HCT116 (cell line): Measurements from ENCODE around the gene ST6GALNAC5. TPM values are rescaled to one million over a fixed set of nuclear protein-coding genes. Genes with fewer than 3 reads are reported as not detected.

ENCODE experiments used
- ATAC-seq: fragments of 200-7000 bp; cut with Tn5 transposase; 2 replicates; pipeline ENCODE4 v1.9.1; 2020; ENCODE audit warnings: mild to moderate bottlenecking, moderate library complexity
- BruUV-seq: library from RNA; stranded (reverse); fragments of 400-500 nt; replicated peaks from 2 replicates; lab custom pipeline; 2021; lab: Mats Ljungman, UMichigan
- CTCF ChIA-PET: fragments of 300-600 bp; sonication (Branson Sonifier 250); formaldehyde crosslinking; loops from one replicate; lab custom pipeline; 2021; ENCODE audit warnings: antibody characterized with exemption; lab: Charles Lee
- POLR2A ChIA-PET: fragments of 300-600, 350-600 bp; sonication (Branson Sonifier 250); formaldehyde crosslinking; loops from one replicate; lab custom pipeline; 2021; ENCODE audit warnings: antibody characterized with exemption; lab: Charles Lee
- RAD21 ChIA-PET, 2 experiments: fragments of 300-600 bp; sonication (Branson Sonifier 250); formaldehyde crosslinking; loops; one replicate each; lab custom pipeline; 2023; ENCODE audit warnings: low total read pairs in 2 of 2; ENCODE audit not compliant: uncharacterized antibody in 2 of 2, unreplicated experiment in 2 of 2, low non-redundant PET in 1 of 2; lab: Charles Lee
- DNase-seq: peaks from one replicate; pipeline ENCODE4 v3.0.0-alpha.2; 2010; ENCODE audit warnings: low read depth, low spot score
- H2AFZ ChIP-seq: fragments of 200-600 bp; shearing (Covaris generic), sonication (generic); 2 replicates; pipeline ENCODE4 v1.6.1; 2017; ENCODE audit warnings: low read depth, mixed run types, mixed read lengths, antibody characterized with exemption, low read length; ENCODE audit not compliant: poor library complexity, severe bottlenecking
- H3K27ac ChIP-seq: 2 replicates; pipeline ENCODE4 v1.5.1; 2012; ENCODE audit warnings: low read depth, low read length
- H3K27me3 ChIP-seq: fragments of 200-600 bp; sonication (generic); 2 replicates; pipeline ENCODE4 v1.6.1; 2016; ENCODE audit warnings: mixed run types, low read length, mixed read lengths; ENCODE audit not compliant: insufficient read depth
- H3K36me3 ChIP-seq, 2 experiments: fragments of 200-500 bp in 1 of 2; fragments of 200-600 bp in 1 of 2; sonication (Bioruptor generic) in 1 of 2; sonication (generic) in 1 of 2; 2 replicates each; pipeline versions ENCODE4 v1.5.1 to v1.6.1; 2014 to 2016; ENCODE audit warnings: low read length in 2 of 2, inconsistent platforms in 1 of 2, mixed read lengths in 1 of 2, mixed run types in 1 of 2; ENCODE audit not compliant: insufficient read depth in 2 of 2, control insufficient read depth in 1 of 2
- H3K4me1 ChIP-seq, 2 experiments: fragments of 200-600 bp in 1 of 2; sonication (generic) in 1 of 2; 2 replicates each; pipeline versions ENCODE4 v1.5.1 to v1.6.1; 2012 to 2017; ENCODE audit warnings: low read length in 2 of 2, inconsistent platforms in 1 of 2, mild to moderate bottlenecking in 1 of 2, mixed read lengths in 1 of 2, mixed run types in 1 of 2, moderate library complexity in 1 of 2; ENCODE audit not compliant: insufficient read depth in 2 of 2, control insufficient read depth in 1 of 2
- H3K4me2 ChIP-seq: fragments of 200-600 bp; sonication (generic); 2 replicates; pipeline ENCODE4 v1.6.1; 2017; ENCODE audit warnings: mixed run types, low read length, mixed read lengths
- H3K4me3 ChIP-seq, 2 experiments: fragments of 200-600 bp in 1 of 2; sonication (generic) in 1 of 2; replicated peaks in 1 of 2; 2 replicates each; pipeline ENCODE4 v1.5.1; 2011 to 2016; ENCODE audit warnings: low read length in 2 of 2, control low read depth in 1 of 2, low read depth in 1 of 2, mild to moderate bottlenecking in 1 of 2, mixed read lengths in 1 of 2, mixed run types in 1 of 2
- H3K79me2 ChIP-seq: fragments of 200-600 bp; sonication (generic); 2 replicates; pipeline ENCODE4 v1.6.1; 2017; ENCODE audit warnings: mild to moderate bottlenecking, mixed run types, low read length, moderate library complexity, mixed read lengths; ENCODE audit not compliant: insufficient read depth
- H3K9ac ChIP-seq: fragments of 200-600 bp; sonication (generic); 2 replicates; pipeline ENCODE4 v1.6.1; 2016; ENCODE audit warnings: low read length, mixed read lengths
- H3K9me2 ChIP-seq: fragments of 200-600 bp; sonication (generic), shearing (Covaris generic); 2 replicates; pipeline ENCODE4 v1.6.1; 2017; ENCODE audit warnings: mixed run types, mild to moderate bottlenecking, moderate library complexity; ENCODE audit not compliant: insufficient read depth
- H3K9me3 ChIP-seq, 2 experiments: fragments of 200-500 bp in 1 of 2; fragments of 200-600 bp in 1 of 2; sonication (Bioruptor generic) in 1 of 2; sonication (generic) in 1 of 2; 2 replicates each; pipeline ENCODE4 v1.6.1; 2014 to 2017; ENCODE audit warnings: low read length in 2 of 2, mixed read lengths in 2 of 2, inconsistent platforms in 1 of 2, low read depth in 1 of 2, mild to moderate bottlenecking in 1 of 2, mixed run types in 1 of 2, moderate library complexity in 1 of 2; ENCODE audit not compliant: control insufficient read depth in 1 of 2, insufficient read depth in 1 of 2
- H4K20me1 ChIP-seq: fragments of 200-600 bp; sonication (generic), shearing (Covaris generic); 2 replicates; pipeline ENCODE4 v1.6.1; 2017; ENCODE audit warnings: mixed run types, mild to moderate bottlenecking, moderate library complexity; ENCODE audit not compliant: insufficient read depth
- ELF1 ChIP-seq: IDR thresholded peaks from 2 replicates; pipeline ENCODE4 v1.6.1; 2012; ENCODE audit warnings: low read depth, borderline replicate concordance
- EZH2 ChIP-seq: fragments of 200-600 bp; sonication (generic); IDR thresholded peaks from 2 replicates; pipeline ENCODE4 v1.6.1; 2017; ENCODE audit warnings: antibody characterized with exemption, mixed run types
- EZH2phosphoT487 ChIP-seq: fragments of 200-600 bp; IDR thresholded peaks from 2 replicates; pipeline ENCODE4 v1.6.1; 2018; ENCODE audit warnings: antibody characterized with exemption, borderline replicate concordance
- FOSL1 ChIP-seq: IDR thresholded peaks from 2 replicates; pipeline ENCODE4 v1.6.1; 2012; ENCODE audit warnings: low read depth
- JUND ChIP-seq: IDR thresholded peaks from 2 replicates; pipeline ENCODE4 v1.6.1; 2012
- POLR2A ChIP-seq: IDR thresholded peaks from 2 replicates; pipeline ENCODE4 v1.7.0; 2011; ENCODE audit warnings: borderline replicate concordance; ENCODE audit not compliant: insufficient read depth, insufficient read length; ENCODE audit errors: extremely low read depth
- RAD21 ChIP-seq: IDR thresholded peaks from 2 replicates; pipeline ENCODE4 v1.6.1; 2012; ENCODE audit warnings: low read depth, mild to moderate bottlenecking
- SIN3A ChIP-seq: IDR thresholded peaks from 2 replicates; pipeline ENCODE4 v1.6.1; 2012; ENCODE audit warnings: low read depth
- SP1 ChIP-seq: IDR thresholded peaks from 2 replicates; pipeline ENCODE4 v1.6.1; 2012; ENCODE audit warnings: low read depth
- ZFX ChIP-seq: fragments of 450-650 bp; IDR thresholded peaks from 2 replicates; pipeline ENCODE4 v1.6.1; 2017
- ZNF274 ChIP-seq: fragments of 200-500 bp; sonication (Bioruptor generic); IDR thresholded peaks from 2 replicates; pipeline ENCODE4 v1.6.1; 2014; ENCODE audit warnings: mild to moderate bottlenecking, low read depth, low read length, inconsistent platforms
- intact Hi-C: fragments of 100-400 bp; cut with micrococcal nuclease; formaldehyde crosslinking; loops from 2 replicates; pipeline ENCODE4 v1.10.0; 2022
- total RNA-seq: library from RNA; stranded (reverse); gene quantifications from one replicate; pipeline ENCODE4 v1.2.1, GENCODE V29; 2021; ENCODE audit not compliant: unreplicated experiment
- TF ChIP-seq, protein P1 (sequence below): IDR thresholded peaks from 2 replicates; pipeline ENCODE4 v1.6.1; 2012; ENCODE audit warnings: low read depth
- TF ChIP-seq, protein P2 (sequence below): IDR thresholded peaks from 2 replicates; pipeline ENCODE4 v1.6.1; 2011; ENCODE audit warnings: mild to moderate bottlenecking, low read length, moderate library complexity; ENCODE audit not compliant: insufficient replicate concordance; ENCODE audit errors: extremely low read depth

Gene ST6GALNAC5
- total RNA-seq, 1 experiment from 2014 or later: 1.2 TPM

- TF ChIP-seq, protein P1, sequence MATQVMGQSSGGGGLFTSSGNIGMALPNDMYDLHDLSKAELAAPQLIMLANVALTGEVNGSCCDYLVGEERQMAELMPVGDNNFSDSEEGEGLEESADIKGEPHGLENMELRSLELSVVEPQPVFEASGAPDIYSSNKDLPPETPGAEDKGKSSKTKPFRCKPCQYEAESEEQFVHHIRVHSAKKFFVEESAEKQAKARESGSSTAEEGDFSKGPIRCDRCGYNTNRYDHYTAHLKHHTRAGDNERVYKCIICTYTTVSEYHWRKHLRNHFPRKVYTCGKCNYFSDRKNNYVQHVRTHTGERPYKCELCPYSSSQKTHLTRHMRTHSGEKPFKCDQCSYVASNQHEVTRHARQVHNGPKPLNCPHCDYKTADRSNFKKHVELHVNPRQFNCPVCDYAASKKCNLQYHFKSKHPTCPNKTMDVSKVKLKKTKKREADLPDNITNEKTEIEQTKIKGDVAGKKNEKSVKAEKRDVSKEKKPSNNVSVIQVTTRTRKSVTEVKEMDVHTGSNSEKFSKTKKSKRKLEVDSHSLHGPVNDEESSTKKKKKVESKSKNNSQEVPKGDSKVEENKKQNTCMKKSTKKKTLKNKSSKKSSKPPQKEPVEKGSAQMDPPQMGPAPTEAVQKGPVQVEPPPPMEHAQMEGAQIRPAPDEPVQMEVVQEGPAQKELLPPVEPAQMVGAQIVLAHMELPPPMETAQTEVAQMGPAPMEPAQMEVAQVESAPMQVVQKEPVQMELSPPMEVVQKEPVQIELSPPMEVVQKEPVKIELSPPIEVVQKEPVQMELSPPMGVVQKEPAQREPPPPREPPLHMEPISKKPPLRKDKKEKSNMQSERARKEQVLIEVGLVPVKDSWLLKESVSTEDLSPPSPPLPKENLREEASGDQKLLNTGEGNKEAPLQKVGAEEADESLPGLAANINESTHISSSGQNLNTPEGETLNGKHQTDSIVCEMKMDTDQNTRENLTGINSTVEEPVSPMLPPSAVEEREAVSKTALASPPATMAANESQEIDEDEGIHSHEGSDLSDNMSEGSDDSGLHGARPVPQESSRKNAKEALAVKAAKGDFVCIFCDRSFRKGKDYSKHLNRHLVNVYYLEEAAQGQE: no peak
- no peak for TF ChIP-seq ZFX
- TF ChIP-seq, all 23 proteins: peak for 0
Measured at GRCh38 chr1:76843821-76844464, 23.3 kb upstream of the ST6GALNAC5 start (continued).

- Histone ChIP-seq H3K27me3 (no peaks in the 10 kb centered on the region), H3K4me1 (no peaks in the 10 kb centered on the region), H3K4me3 (no peak overlapping the region), H3K79me2 (no peaks in the 10 kb centered on the region), H3K27ac (no peak overlapping the region), H4K20me1 (no peaks in the 10 kb centered on the region), H3K9ac (no peak overlapping the region), H3K4me2 (no peak overlapping the region), H3K36me3 (no peaks in the 10 kb centered on the region), H3K9me2 (no peaks in the 10 kb centered on the region), H2AFZ (no peak overlapping the region), H3K9me3 (no peaks in the 10 kb centered on the region)
- POLR2A ChIA-PET: no interaction called here
- intact Hi-C loops: no loop called here
- no TSS peak for BruUV-seq
- DNase-seq (no peak), ATAC-seq (no peak)
- RAD21 ChIA-PET: no interaction called here
- CTCF ChIA-PET: no interaction called here
- no peak for TF ChIP-seq FOSL1
- no peak for TF ChIP-seq RAD21
- TF ChIP-seq, protein P2, sequence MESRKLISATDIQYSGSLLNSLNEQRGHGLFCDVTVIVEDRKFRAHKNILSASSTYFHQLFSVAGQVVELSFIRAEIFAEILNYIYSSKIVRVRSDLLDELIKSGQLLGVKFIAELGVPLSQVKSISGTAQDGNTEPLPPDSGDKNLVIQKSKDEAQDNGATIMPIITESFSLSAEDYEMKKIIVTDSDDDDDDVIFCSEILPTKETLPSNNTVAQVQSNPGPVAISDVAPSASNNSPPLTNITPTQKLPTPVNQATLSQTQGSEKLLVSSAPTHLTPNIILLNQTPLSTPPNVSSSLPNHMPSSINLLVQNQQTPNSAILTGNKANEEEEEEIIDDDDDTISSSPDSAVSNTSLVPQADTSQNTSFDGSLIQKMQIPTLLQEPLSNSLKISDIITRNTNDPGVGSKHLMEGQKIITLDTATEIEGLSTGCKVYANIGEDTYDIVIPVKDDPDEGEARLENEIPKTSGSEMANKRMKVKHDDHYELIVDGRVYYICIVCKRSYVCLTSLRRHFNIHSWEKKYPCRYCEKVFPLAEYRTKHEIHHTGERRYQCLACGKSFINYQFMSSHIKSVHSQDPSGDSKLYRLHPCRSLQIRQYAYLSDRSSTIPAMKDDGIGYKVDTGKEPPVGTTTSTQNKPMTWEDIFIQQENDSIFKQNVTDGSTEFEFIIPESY: no peak
- TF ChIP-seq ZNF274: no peak
- no peak for TF ChIP-seq ZFX
- TF ChIP-seq EZH2phosphoT487: no peak
- no peak for TF ChIP-seq SP1
- TF ChIP-seq EZH2: no peak
- no peak for TF ChIP-seq JUND
- no peak for TF ChIP-seq ELF1
- no peak for TF ChIP-seq POLR2A
- TF ChIP-seq SIN3A: no peak
Measured at GRCh38 chr1:76854255-76854654, 13.0 kb upstream of the ST6GALNAC5 start.
